Vagina (tissue), 2 donors: ENCODE measurements around the gene R3HDM4.
"Not testable (repeated sequence)": the region's sequence is repeated elsewhere in the genome, so short reads cannot be mapped to it uniquely, and the experiment has no call there.

Experiments used
- CTCF ChIP-seq, 3 experiments: fragments of 450-650 bp in 2 of 3; fragments of 200-600 bp in 1 of 3; sonication (generic) in 1 of 3; IDR thresholded peaks; one replicate each; pipeline ENCODE4 v1.5.1; 2017 to 2019; ENCODE audit warnings: antibody characterized with exemption in 3 of 3, mild to moderate bottlenecking in 2 of 3, moderate library complexity in 2 of 3
- POLR2A ChIP-seq, 2 donors: fragments of 450-650 bp; IDR thresholded peaks; one replicate each; pipeline ENCODE4 v1.6.1; 2017; ENCODE audit warnings: antibody characterized with exemption in 2 of 2, mild to moderate bottlenecking in 2 of 2, moderate library complexity in 2 of 2

DNA sequence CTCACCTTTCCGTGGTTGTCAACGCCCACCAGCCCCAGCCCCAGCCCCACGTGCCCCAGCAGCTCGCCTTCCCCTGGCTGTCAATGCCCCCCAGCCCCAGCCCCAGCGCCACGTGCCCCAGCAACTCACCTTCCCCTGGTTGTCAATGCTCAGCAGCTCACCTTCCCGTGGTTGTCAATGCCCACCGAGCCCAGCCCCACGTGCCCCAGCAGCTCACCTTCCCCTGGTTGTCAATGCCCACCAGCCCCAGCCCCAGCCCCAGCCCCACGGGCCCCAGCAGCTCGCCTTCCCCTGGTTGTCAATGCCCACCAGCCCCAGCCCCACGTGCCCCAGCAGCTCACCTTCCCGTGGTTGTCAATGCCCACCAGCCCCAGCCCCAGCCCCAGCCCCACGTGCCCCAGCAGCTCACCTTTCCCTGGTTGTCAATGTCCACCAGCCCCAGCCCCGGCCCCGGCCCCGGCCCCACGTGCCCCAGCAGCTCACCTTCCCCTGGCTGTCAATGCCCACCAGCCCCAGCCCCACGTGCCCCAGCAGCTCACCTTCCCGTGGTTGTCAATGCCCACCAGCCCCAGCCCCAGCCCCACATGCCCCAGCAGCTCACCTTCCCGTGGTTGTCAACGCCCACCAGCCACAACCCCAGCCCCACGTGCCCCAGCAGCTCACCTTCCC is 34.9 kb downstream of the R3HDM4 start:
- TF ChIP-seq CTCF, POLR2A (IDR thresholded peaks at IDR 0.05): not testable (repeated sequence)
